ENCODE measurements around the gene DCUN1D4. TPM values are rescaled to one million over a fixed set of nuclear protein-coding genes. Genes with fewer than 3 reads are reported as not detected.

Gene DCUN1D4
- total RNA-seq, 1 experiment from 2014 or later = 50.2 TPM

DNA sequence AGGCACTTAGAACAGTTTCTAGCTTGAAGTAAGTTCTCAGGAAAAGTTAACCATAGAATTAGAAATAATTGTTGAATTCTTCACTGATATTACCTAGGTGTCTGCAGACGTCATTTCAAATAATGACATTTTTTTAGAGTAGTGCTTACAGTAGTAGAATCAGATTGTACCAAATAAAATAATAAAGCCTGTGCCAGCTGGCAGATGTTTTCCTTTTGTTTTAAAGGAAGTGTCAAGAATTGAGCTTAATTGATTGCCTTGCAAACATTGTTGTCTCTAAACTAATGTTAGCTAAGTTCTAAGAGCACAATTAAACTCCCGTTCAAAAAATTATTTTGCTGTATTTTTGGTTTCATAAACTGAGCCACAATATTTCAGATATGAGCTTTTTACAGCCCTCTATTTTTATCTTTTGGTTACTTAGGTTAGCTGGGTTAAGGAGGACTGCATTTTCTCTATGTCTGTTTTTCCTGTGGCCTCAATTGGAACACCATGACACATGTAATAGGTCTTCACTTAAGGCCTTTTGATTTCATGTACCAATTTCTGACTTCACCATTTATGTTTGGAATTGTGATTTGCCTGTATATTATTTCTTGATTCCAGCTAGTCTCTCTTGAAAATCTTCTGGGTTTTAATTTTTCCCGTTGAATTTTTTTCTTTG is 64.2 kb downstream of the DCUN1D4 start:
- DNase-seq (ENCODE audit: low read depth, low spot score) = no peak
- ChIA-PET POLR2A (no interaction called here), RAD21 (ENCODE audit: low non-redundant PET in 1 of 2, low total read pairs in 2 of 2, uncharacterized antibody in 2 of 2, unreplicated experiment in 2 of 2) (no interaction called here), CTCF (interaction anchor here (1.1 to 1.4 kb wide), 2 partner anchors 10 to 12 kb away, joined by 3 read pairs; no protein-coding TSS in a partner anchor)
- H3K9ac ChIP-seq (ENCODE audit: low read length) = no peak overlapping the region
- no peak overlapping the region for H3K4me2 ChIP-seq (ENCODE audit: low read length)
- no peaks in the 10 kb centered on the region for H3K27me3 ChIP-seq (ENCODE audit: insufficient read depth, low read length)
- no peaks in the 10 kb centered on the region for H3K9me2 ChIP-seq (ENCODE audit: insufficient read depth)
- no peaks in the 10 kb centered on the region for H3K4me1 ChIP-seq (ENCODE audit: control insufficient read depth in 1 of 2, insufficient read depth in 2 of 2, low read length in 2 of 2)
- TF ChIP-seq ELF1 (IDR thresholded peaks at IDR 0.05; ENCODE audit: borderline replicate concordance, low read depth) = no peak
- no peak for TF ChIP-seq ZNF274 (IDR thresholded peaks at IDR 0.05; ENCODE audit: low read depth, low read length)
- TF ChIP-seq YY1 (IDR thresholded peaks at IDR 0.05; ENCODE audit: extremely low read depth, insufficient replicate concordance, low read depth, low read length) = no peak
- TF ChIP-seq, protein P1, sequence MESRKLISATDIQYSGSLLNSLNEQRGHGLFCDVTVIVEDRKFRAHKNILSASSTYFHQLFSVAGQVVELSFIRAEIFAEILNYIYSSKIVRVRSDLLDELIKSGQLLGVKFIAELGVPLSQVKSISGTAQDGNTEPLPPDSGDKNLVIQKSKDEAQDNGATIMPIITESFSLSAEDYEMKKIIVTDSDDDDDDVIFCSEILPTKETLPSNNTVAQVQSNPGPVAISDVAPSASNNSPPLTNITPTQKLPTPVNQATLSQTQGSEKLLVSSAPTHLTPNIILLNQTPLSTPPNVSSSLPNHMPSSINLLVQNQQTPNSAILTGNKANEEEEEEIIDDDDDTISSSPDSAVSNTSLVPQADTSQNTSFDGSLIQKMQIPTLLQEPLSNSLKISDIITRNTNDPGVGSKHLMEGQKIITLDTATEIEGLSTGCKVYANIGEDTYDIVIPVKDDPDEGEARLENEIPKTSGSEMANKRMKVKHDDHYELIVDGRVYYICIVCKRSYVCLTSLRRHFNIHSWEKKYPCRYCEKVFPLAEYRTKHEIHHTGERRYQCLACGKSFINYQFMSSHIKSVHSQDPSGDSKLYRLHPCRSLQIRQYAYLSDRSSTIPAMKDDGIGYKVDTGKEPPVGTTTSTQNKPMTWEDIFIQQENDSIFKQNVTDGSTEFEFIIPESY (IDR thresholded peaks at IDR 0.05; ENCODE audit: extremely low read depth, insufficient replicate concordance, low read length) = no peak
- no peak for TF ChIP-seq RAD21 (IDR thresholded peaks at IDR 0.05; ENCODE audit: low read depth)
- TF ChIP-seq SIN3A (IDR thresholded peaks at IDR 0.05; ENCODE audit: low read depth) = no peak
- no peak for TF ChIP-seq TCF7L2 (IDR thresholded peaks at IDR 0.05; ENCODE audit: borderline replicate concordance, extremely low read depth, insufficient read depth, insufficient read length)
- TF ChIP-seq ATF3 (IDR thresholded peaks at IDR 0.05) = no peak
- TF ChIP-seq, protein P2, sequence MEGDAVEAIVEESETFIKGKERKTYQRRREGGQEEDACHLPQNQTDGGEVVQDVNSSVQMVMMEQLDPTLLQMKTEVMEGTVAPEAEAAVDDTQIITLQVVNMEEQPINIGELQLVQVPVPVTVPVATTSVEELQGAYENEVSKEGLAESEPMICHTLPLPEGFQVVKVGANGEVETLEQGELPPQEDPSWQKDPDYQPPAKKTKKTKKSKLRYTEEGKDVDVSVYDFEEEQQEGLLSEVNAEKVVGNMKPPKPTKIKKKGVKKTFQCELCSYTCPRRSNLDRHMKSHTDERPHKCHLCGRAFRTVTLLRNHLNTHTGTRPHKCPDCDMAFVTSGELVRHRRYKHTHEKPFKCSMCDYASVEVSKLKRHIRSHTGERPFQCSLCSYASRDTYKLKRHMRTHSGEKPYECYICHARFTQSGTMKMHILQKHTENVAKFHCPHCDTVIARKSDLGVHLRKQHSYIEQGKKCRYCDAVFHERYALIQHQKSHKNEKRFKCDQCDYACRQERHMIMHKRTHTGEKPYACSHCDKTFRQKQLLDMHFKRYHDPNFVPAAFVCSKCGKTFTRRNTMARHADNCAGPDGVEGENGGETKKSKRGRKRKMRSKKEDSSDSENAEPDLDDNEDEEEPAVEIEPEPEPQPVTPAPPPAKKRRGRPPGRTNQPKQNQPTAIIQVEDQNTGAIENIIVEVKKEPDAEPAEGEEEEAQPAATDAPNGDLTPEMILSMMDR (IDR thresholded peaks at IDR 0.05 in 2 of 3, conservative IDR thresholded peaks at IDR 0.05 in 1 of 3; ENCODE audit: borderline replicate concordance in 1 of 3, insufficient read depth in 1 of 3, low read depth in 2 of 3, low read length in 2 of 3) = no peak
- TF ChIP-seq EGR1 (IDR thresholded peaks at IDR 0.05; ENCODE audit: low read depth) = no peak
- intact Hi-C loops (cut with micrococcal nuclease) = no loop called here
- no peak overlapping the region for H3K27ac ChIP-seq (ENCODE audit: low read depth, low read length)
- no peak overlapping the region for H3K4me3 ChIP-seq (replicated peaks in 1 of 2; ENCODE audit: low read depth in 1 of 2, low read length in 2 of 2)
- no TSS peak for BruUV-seq (replicated peaks)
- H2AFZ ChIP-seq (ENCODE audit: low read depth, low read length, poor library complexity, severe bottlenecking) = no peak overlapping the region
- peaks cover 0 to 9% of the 10 kb centered on the region in 2 experiments; a peak in 1 of 4 replicates for H3K36me3 ChIP-seq (ENCODE audit: control insufficient read depth in 1 of 2, insufficient read depth in 2 of 2, low read length in 2 of 2)
- ATAC-seq = no peak
- H3K79me2 ChIP-seq (ENCODE audit: insufficient read depth, low read length) = no peaks in the 10 kb centered on the region; the same call in 1 of the 2 replicates
- no peaks in the 10 kb centered on the region for H3K9me3 ChIP-seq (ENCODE audit: control insufficient read depth in 1 of 2, insufficient read depth in 1 of 2, low read depth in 1 of 2, low read length in 2 of 2)
- no peaks in the 10 kb centered on the region for H4K20me1 ChIP-seq (ENCODE audit: insufficient read depth)
